ENCODE results near the gene PITPNM1. TPM values are rescaled to one million over a fixed set of nuclear protein-coding genes. Genes with fewer than 3 reads are reported as not detected.
A peak's percentile ranks its signal among the peaks of the same experiment; 100 is the strongest.

Gene PITPNM1
- polyA plus RNA-seq, 3 donors = 11.5 to 22.8 (median 11.7) TPM

DNA sequence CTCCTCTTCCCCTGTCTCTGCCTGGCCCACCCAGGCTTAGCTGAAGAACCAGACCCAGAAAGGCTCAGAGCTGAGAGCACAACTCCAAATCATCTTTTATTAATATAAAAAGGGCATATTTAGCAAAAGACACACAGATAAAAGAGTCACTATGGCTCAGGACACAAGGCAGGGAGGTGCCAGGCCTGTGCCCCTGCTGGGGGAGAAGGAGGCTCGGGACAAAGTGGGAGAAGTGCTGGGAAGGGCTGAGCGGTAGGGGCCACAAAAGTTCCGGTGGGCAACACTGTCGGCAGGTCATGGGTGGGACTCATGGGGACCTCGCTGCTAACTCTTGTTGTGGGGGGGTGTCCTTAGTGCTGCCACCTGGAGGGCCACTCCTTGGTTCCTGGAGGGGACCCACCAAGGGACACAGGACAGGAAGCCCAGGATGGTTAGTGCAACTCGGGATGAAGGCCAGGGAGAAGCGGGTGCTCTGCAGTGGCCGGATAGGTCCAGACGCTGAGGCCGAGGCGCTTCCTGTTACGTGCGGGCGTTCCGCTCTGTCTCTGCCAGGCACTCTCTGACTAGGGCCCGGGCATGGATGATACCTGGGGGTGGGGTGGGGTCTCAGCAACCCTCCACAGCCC lies 1.4 kb upstream of the PITPNM1 start:
- 53 to 81% (median 71%) methylated on average over 16 of the region's 16 CpGs for WGBS, 3 donors
- no peak overlapping the region for H3K27ac ChIP-seq (ENCODE audit: low read depth, low read length)

DNA sequence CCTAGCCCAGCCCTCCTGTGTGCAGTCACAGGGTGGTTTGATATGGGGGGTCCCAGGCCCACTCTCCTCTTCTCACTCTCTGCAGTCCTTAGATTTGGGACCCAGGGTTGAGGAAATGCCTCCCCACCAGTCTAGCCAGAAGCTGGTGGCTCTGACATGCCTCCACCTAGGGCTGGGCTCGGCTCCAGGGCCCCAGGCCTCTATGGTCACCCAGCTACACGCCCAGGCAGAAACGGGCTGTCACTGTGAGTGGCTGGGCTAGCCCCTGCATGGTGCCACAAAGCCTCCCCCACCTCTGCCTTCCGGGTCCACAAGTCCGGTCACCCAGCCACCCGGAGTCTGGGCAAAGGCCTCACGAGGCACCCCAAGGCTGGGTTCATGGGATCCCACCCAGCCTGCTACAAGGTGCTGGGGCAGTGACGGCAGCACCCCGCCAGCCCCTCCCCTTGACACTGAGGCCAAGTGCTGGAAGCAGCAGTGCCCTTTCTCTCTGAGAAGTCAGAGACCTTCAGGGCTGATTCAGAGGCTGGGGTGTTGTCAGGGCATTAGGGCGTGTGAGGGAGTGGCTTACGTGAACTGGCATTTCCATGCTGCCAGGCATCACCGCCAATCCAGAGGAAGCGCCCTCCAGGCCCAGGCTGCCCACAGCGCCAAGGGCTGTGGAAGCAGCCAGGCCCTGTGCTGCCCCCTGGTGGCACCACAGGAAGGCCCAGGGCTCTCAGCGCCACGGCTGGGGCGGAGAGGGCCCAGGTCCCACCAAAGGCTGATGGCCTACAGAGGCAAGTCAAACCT lies 638 bp upstream of the PITPNM1 start:
- peak overlapping the region; percentile 73 for H3K27ac ChIP-seq (ENCODE audit: low read depth, low read length)
- WGBS, 3 donors = 6 to 12% (median 8%) methylated on average over 17 of the region's 17 CpGs

DNA sequence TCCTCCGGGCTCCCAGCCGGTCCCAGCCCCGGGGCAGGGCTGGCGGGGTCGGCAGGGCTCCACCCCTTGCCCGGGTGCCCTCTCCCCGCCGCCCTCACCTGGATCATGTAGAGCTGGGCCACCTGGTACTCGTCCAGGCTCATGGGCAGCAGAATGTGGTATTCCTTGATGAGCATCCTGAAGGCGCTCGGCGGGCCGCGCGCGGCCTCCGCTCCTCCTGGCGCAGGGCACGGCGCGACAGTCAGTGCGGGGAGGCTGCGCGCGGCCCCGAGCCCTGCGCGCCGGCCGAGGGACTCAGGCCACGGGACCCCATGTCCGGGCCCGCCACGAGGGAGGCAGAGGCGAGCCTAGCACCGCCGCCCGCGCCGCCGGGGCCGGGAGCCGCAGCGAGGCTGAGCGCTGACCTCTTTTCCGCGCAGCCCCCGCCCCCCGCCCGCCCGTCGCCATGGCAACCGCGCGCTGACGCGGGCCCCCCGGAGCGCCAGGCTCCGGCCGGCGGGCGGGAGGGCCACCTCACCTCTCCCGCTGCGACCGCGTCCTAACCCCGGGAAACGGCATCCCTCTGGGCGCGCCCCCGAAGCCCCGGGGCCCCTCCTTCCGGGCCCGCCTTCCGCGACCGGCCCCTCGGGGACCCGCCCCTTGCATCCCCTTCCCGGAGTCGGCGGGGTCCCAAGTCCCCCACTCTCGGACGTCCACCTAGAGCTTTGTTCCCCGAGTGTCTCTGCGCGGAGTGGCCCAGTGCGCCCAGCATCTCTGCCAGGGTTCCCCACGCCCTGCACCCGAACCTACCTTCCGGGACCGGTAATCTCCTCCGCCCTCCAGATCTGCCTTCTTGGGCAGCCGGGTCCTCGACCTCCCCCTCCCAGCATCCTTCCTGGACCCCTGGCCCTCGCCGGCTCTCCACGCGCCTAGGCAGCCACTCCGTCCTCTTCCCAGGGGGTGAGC lies 886 bp downstream of the PITPNM1 start:
- no peak overlapping the region for H3K27ac ChIP-seq (ENCODE audit: low read depth, low read length)
- 2 to 4% (median 3%) methylated on average over 82 to 101 of the region's 101 CpGs for WGBS, 3 donors

DNA sequence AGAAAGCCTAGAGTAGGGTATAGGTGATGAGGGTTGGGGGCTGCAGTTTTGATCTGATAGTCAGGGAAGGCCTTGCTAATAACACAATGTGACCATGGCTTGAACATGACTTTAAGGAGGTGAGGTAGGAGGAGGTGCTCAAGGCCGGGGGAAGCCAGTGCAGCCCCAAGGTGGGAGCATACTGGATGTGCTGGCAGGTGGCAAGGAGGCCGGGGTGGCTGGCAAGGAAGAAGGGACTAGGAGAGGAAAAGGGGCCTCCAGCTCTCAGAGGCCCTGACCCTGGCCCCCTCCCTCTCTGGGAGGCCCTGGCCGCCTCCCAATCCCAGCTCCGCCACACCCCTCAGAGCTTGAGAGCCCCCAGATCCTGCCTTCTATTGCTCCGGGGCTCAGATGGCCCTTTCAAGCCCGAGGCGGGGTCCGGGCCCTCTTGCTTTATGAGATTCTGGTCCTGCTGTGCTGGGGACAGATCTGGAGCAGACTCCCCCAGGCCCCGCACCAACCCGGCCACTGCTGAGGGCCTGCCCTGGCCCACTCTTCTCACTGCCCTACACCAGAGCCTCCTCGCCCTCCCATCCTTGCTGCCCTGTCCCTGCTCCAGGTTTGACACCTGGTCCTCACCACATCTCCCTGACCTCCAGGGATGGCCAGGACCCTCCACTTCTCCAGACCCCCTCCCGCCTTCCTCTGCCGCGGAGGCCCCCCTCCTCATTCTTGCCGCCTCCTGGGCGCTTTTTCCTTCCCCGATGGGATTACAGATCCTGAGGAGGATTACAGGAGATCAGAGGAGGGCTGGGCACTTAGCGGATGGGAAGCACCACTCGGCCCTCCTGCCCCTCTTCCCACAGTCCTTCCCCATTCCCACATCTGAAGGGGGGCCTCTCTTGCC lies 1.8 kb downstream of the PITPNM1 start:
- WGBS, 3 donors = 80 to 86% (median 86%) methylated on average over 18 to 19 of the region's 19 CpGs
- no peak overlapping the region for H3K27ac ChIP-seq (ENCODE audit: low read depth, low read length)

DNA sequence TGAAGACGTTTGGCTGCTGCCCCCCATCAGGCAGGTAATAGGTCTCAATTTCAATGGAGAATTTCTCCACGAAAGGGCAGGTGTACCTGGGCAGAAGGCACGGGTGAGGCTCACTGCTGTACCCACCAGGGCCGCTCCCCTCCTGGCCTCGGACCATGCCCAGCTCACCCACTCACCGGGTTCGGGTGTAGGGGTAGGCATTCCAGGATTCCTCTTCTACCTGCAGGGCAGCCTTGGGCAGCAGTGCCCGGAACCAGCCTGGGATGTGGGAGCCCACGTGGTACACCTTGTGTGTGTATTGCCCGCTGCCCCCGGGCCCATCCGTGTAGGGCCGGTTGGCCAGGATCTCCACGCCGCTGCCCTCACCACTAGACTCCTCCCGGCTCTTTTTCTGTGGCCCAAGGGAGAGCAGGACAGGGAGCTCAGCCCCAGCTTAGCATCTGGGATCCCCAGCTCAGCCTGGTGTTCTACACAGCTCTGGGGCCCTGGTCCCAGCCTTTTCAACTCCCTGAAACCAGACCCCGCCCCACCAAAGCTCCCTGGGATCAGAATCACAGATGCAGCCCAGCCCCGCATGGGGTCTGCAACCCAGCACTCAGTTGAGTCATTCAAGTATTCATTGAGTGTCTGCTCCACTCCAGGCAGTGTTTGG lies 2.7 kb downstream of the PITPNM1 start:
- WGBS, 3 donors = 96% methylated on average over 18 of the region's 18 CpGs

DNA sequence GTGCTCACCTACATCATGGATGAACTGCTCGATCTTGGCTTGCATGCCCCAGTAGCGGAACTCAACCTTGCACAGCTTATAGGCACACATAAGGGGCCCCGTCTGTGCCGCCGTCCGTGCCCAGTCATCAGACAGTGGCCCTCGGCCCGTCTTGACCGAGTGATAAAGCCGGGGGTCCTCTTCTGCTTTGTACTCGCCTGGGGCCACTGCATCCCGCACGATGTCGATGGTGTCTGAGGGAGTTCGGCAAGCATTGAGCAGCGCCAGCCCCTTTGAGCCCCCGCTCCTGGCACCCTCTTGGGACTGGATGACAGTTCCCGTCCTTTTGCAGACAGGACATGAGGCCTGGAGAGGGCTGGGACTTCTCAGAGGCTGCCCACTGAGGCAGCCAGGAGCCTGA lies 3.3 kb downstream of the PITPNM1 start:
- H3K27ac ChIP-seq (ENCODE audit: low read depth, low read length) = no peak overlapping the region
- 97% methylated on average over 18 of the region's 18 CpGs for WGBS, 3 donors

More for the DNA sequence above, 2.7 kb downstream of the PITPNM1 start:
- no peak overlapping the region for H3K27ac ChIP-seq (ENCODE audit: low read depth, low read length)

DNA sequence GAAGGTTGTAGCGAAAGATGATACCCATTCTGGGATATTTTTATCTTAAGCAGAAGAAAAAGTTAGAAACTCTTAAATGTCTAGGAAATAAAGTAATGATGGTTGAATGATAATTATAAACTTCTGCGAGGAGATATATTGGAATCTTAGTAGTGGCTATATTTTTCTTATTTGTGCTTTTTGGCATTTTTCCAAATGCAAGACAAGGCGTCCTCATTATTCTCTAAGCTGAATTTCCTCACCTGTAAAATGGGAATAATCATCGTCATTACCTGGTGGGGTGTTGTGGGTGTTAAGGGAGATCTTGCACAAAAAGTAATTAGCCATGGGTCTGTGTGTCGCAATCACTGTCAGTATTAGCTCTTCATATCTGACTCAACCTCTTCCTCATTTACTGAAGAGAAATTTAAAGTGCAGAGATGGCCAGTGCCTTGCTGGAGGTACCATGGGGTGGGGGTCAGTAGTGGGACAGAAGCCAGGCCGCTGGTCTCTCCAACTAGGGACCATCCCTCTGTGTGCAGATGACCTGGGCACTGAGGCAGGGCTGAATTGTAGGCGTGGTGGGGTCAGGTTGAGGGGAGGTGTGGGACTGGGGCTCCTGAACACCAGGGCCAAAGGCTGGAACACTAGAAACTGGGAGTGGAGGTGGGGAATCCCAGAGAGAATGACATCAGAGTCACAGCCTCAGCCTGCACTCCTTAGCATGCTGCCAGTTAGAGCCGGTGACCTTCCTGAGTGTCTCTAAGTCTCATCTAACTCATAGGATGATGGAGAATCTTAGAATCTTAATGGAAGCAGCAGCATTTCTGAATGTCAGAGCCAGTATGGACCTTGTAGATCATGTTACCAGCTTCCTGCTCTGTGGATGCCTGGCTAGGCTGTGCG lies 4.1 kb downstream of the PITPNM1 start:
- H3K27ac ChIP-seq (ENCODE audit: low read depth, low read length) = no peak overlapping the region
- WGBS, 3 donors = 85 to 96% (median 90%) methylated on average over 9 of the region's 9 CpGs

DNA sequence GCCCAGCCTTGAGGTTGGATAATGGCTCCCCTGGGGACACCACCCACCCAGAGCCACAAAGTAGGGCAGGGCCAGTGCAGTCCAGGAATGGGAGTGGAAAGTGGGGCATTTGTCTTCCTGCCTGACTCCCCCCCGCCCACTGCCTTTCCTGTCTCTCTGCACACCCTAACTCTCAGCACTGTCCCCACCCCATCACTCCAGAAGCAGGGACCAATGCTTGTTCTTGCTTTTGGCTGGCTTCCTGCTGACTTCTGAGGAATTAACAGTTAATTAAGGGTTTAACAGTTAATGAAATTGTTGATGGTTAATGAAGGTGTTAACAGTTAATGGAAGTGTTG lies 4.7 kb downstream of the PITPNM1 start:
- H3K27ac ChIP-seq (ENCODE audit: low read depth, low read length) = no peak overlapping the region
- 82 to 94% (median 84%) methylated on average over 1 of the region's 1 CpG for WGBS, 3 donors

DNA sequence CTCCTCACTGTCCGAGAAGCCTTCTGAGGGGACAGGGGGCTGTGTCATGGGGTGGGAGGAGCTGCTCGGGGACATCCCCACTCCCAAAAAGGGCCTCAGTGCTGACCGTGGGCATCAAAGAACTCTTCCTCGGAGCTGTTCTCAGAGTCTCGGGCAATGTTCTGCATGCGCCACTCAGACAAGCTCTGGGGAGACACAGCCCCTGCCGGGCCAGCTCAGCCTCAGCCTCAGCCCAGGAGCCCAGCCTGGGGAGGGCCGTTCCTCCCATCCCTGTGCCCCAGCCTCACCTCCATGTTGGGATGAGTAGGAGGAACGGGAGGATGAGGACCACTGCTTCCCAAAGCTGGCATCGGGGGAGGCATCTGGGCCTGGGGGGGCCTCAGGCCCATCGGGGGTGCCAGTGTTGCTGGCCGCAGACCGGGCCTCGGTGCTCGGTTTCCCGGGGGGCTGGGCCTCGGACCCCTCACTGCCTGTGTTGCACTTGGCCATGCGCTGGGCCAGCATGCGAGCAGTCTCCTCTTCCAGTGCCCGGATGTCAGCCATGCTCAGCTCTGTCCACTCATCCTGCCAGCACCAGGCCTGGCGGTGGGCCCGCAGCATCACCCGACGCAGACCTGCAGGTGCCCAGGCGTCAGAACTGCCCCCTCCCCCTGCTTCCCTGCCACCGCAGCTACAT lies 5.2 kb downstream of the PITPNM1 start:
- 94 to 97% (median 96%) methylated on average over 26 of the region's 26 CpGs for WGBS, 3 donors
- H3K27ac ChIP-seq (ENCODE audit: low read depth, low read length) = no peak overlapping the region

DNA sequence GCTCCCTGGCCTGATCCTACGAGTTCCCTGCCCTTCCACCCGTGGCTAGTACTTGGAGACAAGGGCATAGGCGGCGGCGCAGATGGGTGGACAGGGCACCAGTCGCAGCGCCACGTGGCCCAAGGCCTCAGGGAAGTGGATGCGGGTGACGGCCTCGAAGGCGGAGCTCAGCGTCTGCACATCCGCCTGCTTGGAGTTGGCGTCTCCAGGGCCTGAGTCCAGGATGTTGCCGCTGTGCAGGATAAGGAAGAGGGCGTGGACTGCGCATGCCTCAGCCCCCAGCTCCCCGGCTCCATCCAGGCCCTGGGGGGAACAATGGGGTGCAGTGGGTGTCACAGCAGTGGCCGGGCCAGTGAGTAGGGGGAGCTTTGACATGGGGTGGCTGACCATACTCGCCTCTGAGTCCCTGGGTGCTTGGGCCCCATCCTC lies 6.6 kb downstream of the PITPNM1 start:
- H3K27ac ChIP-seq (ENCODE audit: low read depth, low read length) = no peak overlapping the region
- WGBS, 3 donors = 77 to 88% (median 82%) methylated on average over 20 to 21 of the region's 21 CpGs

DNA sequence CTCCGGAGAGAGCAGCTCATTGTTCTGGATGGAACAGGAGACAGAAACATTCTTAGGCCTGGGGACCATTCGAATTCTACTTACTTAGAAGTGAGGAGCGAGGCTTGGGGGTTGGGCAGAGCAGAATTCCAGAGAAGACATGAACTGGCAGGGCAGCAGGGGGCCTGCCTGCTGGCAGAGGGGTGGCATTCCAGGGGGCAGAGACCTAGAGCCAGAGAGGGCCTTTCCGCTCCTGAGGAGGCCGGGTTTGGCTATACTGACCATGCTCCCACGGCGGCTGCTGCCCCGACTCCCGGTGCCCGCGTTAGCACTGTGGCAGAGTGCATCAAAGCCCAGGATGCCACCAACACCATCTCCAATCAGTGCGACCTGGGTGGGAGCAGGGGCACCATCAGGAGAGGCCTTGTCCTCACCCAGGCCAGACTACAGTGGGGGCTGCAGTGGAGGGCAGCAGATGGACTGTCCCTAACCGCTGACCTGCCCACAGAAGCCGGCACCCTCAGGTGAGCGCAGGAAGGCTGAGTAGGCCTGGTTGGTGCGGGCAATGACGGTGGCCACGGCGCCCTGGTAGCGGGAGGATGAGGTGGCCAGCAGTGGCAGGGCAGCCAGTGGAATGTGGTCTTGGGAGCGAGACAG lies 7.4 kb downstream of the PITPNM1 start:
- WGBS, 3 donors = 94 to 97% (median 96%) methylated on average over 20 to 21 of the region's 21 CpGs
- no peak overlapping the region for H3K27ac ChIP-seq (ENCODE audit: low read depth, low read length)

DNA sequence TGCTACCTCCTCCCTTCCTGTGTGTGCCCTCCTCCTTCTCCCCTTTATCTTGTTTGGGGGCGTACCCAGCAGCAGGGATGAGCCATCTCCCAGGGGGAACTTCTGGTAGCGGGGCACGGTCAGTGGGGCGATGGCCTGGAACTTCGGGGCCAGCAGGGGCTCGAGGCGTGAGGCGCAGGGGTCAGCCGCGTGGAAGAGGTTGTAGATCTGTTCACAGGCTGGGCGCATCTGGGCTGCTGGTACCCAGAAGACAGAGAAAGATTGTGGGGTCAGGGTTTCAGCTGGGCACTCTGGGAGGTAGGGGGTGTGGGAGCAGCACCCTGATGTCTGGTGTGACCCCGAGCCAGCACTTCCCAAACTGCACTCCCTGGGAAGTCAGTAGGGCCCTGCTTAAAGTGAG lies 9.1 kb downstream of the PITPNM1 start:
- H3K27ac ChIP-seq (ENCODE audit: low read depth, low read length) = no peak overlapping the region
- 91 to 94% (median 94%) methylated on average over 12 of the region's 12 CpGs for WGBS, 3 donors

DNA sequence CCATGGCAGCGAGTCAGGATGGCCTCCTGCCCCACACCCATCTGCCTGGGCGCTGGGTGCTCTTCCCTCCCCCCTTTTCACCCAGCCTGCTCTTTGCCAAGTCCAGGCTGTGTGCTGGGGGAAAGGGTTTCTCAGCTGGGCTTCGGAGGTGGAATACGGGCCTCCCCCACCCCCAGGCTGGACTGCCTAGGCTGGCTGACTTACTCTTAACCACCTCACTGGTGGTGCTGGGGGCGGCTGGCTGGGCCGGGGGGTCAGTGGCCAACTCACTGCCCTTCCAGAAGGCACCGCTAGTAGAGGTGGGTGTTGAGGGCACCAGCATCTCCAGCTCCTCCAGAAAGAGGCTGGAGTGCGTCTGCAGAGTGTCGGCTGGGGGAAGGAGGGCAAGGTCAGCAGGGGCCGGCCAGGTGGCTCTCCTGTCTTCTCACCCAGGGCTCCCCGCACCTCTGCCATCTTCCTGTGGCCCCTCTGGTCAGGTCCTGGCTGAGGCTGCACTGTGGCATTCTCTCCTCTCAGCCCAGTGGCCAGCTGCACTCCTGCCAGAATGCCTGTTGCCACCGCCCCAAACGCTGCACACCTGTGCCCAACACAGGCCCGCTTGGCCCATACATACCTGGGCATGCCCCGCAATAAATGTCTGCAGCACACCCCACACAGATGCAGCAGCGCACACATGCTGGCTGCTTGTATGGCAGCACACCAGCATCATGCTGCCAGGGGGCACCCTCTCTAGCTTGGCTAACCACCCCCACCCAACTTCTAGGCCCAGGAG lies 9.7 kb downstream of the PITPNM1 start:
- WGBS, 3 donors = 92 to 93% (median 93%) methylated on average over 14 to 16 of the region's 16 CpGs
- no peak overlapping the region for H3K27ac ChIP-seq (ENCODE audit: low read depth, low read length)

DNA sequence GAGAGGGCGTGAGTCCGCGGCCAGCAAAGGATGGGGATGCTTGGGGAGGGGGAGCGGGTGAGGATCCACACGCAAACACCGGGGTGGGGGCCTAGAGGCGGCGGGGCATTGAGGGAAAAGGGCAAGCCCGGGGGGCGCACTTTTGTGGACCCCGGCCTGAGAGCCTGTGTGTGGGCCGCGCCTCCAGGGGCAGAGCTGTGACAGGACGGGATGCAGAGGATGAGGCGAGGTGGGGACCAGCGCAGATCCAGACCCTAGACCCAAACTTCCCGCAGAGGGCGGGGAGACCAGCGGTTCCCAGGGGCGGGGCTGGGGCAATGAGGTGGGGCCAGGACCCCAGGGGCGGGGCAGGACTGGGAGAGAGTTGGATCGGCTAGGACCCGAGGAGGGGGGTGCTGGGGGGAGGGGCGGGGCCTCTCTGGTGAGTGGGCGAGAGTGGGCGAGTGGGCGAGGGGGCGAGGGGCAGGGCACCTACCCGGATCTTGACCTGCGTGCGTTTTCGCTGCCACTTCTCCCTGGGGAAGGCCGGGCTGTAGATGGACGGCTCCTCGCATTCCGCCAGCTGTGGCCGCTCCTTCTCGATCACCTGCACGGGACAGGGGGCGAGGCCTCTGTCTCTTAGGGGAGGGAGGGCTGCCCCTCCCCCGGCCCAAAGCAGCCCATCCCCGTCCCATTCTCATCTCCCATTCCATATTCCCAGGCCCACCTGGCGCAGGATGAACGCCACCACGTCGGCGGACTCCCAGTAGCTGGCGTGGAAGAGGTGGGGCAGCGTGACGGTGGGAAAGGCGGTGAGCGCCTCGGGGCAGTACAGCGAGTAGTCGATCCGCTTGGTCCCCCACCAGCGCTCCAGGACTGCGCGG lies 10.6 kb downstream of the PITPNM1 start:
- H3K27ac ChIP-seq (ENCODE audit: low read depth, low read length) = no peak overlapping the region
- 92 to 96% (median 93%) methylated on average over 51 to 59 of the region's 59 CpGs for WGBS, 3 donors
